Neural progenitor cell (in vitro differentiated cells): Measurements from ENCODE around the gene UAP1L1.

Source experiments
- EZH2 ChIP-seq: fragments of 200-600 bp; sonication (generic); IDR thresholded peaks from 2 replicates; pipeline ENCODE4 v1.6.1; 2017; ENCODE audit warnings: antibody characterized with exemption, mild to moderate bottlenecking, moderate library complexity
- TF ChIP-seq, protein P1 (sequence below): fragments of 200-600 bp; sonication (generic); IDR thresholded peaks from 2 replicates; pipeline ENCODE4 v1.5.1; 2017; ENCODE audit warnings: antibody characterized with exemption, mild to moderate bottlenecking

DNA sequence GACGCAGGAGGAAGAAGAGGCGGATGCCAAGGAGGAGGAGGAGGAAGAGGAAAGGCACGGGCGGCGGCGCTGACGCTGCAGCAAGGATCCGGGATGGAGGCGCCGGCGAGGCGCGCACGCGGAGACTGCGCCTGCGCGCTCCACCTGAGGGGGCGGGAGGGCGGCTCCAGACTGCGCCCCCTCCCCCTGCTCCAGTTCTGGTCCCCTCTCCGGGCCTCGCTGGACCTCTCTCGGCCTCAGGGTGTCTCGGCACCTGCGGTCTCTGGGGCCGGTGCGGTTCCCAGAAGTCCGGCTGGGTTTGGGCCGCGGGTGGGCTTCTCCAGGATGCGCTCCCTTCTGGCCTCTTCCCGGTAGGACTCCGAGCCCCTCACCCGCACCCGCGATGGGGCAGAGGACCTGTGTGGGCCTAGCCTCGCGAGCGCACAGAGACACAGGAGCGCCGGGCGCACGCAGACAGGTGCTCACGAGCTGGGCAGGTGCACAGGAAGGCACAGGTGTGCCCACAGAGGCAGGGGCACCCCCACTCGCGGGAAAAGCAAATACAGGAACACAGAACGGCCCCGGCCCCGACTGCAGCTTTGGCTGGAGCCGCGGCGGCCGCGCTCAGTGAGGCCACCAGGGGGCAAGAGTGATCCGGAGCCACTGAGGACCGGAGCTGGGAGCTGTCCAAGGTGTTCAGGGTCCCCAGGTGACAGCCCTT lies 31.1 kb upstream of the UAP1L1 start, which contains the start of gene NPDC1:
- TF ChIP-seq EZH2, result peak; percentile 62
- TF ChIP-seq, protein P1, sequence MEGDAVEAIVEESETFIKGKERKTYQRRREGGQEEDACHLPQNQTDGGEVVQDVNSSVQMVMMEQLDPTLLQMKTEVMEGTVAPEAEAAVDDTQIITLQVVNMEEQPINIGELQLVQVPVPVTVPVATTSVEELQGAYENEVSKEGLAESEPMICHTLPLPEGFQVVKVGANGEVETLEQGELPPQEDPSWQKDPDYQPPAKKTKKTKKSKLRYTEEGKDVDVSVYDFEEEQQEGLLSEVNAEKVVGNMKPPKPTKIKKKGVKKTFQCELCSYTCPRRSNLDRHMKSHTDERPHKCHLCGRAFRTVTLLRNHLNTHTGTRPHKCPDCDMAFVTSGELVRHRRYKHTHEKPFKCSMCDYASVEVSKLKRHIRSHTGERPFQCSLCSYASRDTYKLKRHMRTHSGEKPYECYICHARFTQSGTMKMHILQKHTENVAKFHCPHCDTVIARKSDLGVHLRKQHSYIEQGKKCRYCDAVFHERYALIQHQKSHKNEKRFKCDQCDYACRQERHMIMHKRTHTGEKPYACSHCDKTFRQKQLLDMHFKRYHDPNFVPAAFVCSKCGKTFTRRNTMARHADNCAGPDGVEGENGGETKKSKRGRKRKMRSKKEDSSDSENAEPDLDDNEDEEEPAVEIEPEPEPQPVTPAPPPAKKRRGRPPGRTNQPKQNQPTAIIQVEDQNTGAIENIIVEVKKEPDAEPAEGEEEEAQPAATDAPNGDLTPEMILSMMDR, result peak; percentile 83
